CD4-positive, alpha-beta T cell (primary cell): ENCODE results near the gene GABRA4. TPM values are rescaled to one million over a fixed set of nuclear protein-coding genes. Genes with fewer than 3 reads are reported as not detected.

Experiments used
- ATAC-seq: fragments of 200-7000 bp; cut with Tn5 transposase; one replicate; pipeline ENCODE4 v1.10.0; 2022; ENCODE audit warnings: mild to moderate bottlenecking; ENCODE audit not compliant: poor library complexity
- CTCF ChIA-PET: fragments of 350-600 bp; sonication (Branson Sonifier 250); formaldehyde crosslinking; loops from one replicate; lab custom pipeline; 2021; ENCODE audit warnings: antibody characterized with exemption, inconsistent platforms; lab: Charles Lee
- POLR2A ChIA-PET: fragments of 350-600 bp; sonication (Branson Sonifier 250); formaldehyde crosslinking; loops from one replicate; lab custom pipeline; 2021; ENCODE audit warnings: antibody characterized with exemption, inconsistent platforms; lab: Charles Lee
- DNase-seq, 14 experiments: peaks; one replicate each; pipeline ENCODE4 v3.0.0-alpha.2; 2013 to 2020; ENCODE audit warnings: mixed read lengths in 2 of 14
- H3K27ac ChIP-seq, 2 donors: one replicate each; pipeline versions ENCODE4 v1.5.1 to v1.7.0; 2013; ENCODE audit warnings: low read length in 2 of 2, low read depth in 1 of 2, mild to moderate bottlenecking in 1 of 2
- H3K27me3 ChIP-seq, 2 experiments: 1 replicate in 1 of 2; 2 replicates in 1 of 2; pipeline versions ENCODE4 v1.6.1 to v1.7.0; 2013; ENCODE audit warnings: low read length in 2 of 2, control low read depth in 1 of 2, mild to moderate bottlenecking in 1 of 2, moderate library complexity in 1 of 2; ENCODE audit not compliant: insufficient read depth in 2 of 2, control insufficient read depth in 1 of 2
- H3K36me3 ChIP-seq: one replicate; pipeline ENCODE4 v1.6.1; 2013; ENCODE audit warnings: low read length, control low read depth; ENCODE audit not compliant: insufficient read depth
- H3K4me1 ChIP-seq: one replicate; pipeline ENCODE4 v1.6.1; 2013; ENCODE audit warnings: low read length, control low read depth; ENCODE audit not compliant: insufficient read depth
- H3K4me3 ChIP-seq: one replicate; pipeline ENCODE4 v1.5.1; 2013; ENCODE audit warnings: mild to moderate bottlenecking, low read length, moderate library complexity
- H3K9me3 ChIP-seq, 2 experiments: 1 replicate in 1 of 2; 2 replicates in 1 of 2; pipeline versions ENCODE4 v1.6.1 to v1.7.0; 2013; ENCODE audit warnings: low read length in 2 of 2, mild to moderate bottlenecking in 2 of 2, control low read depth in 1 of 2, moderate library complexity in 1 of 2; ENCODE audit not compliant: control insufficient read depth in 1 of 2, insufficient read depth in 1 of 2
- H3K27ac Mint-ChIP-seq: one replicate; pipeline ENCODE4 v1.8.0; 2020; ENCODE audit warnings: mixed read lengths
- H3K27me3 Mint-ChIP-seq: one replicate; pipeline ENCODE4 v1.8.0; 2021; ENCODE audit warnings: mixed read lengths
- H3K36me3 Mint-ChIP-seq: one replicate; pipeline ENCODE4 v1.8.0; 2021; ENCODE audit warnings: low read depth, mixed read lengths
- H3K4me1 Mint-ChIP-seq: one replicate; pipeline ENCODE4 v1.8.0; 2021; ENCODE audit warnings: low read depth, mixed read lengths
- H3K4me3 Mint-ChIP-seq: one replicate; pipeline ENCODE4 v1.8.0; 2020; ENCODE audit warnings: mild to moderate bottlenecking, mixed read lengths
- H3K9me3 Mint-ChIP-seq: one replicate; pipeline ENCODE4 v1.8.0; 2020; ENCODE audit warnings: mixed read lengths
- intact Hi-C, 2 experiments: fragments of 100-400 bp; cut with DNase I in 1 of 2; cut with micrococcal nuclease in 1 of 2; formaldehyde crosslinking; loops; one replicate each; pipeline versions ENCODE4 v1.15.1 to v1.9.0; 2023 to 2025; cut with DNase I, micrococcal nuclease
- total RNA-seq, 174 experiments: library from RNA in 2 of 174; stranded (reverse) in 2 of 174; gene quantifications; one replicate each; pipeline ENCODE4 v1.2.3 and lab custom pipeline; 2021 to 2026
- TF ChIP-seq, protein P1 (sequence below): fragments of 200-600 bp; IDR thresholded peaks from one replicate; pipeline ENCODE4 v1.8.0; 2022; ENCODE audit warnings: antibody characterized with exemption, mild to moderate bottlenecking

GABRA4 gene
- total RNA-seq, 2 experiments from 2014 or later = not detected

DNA sequence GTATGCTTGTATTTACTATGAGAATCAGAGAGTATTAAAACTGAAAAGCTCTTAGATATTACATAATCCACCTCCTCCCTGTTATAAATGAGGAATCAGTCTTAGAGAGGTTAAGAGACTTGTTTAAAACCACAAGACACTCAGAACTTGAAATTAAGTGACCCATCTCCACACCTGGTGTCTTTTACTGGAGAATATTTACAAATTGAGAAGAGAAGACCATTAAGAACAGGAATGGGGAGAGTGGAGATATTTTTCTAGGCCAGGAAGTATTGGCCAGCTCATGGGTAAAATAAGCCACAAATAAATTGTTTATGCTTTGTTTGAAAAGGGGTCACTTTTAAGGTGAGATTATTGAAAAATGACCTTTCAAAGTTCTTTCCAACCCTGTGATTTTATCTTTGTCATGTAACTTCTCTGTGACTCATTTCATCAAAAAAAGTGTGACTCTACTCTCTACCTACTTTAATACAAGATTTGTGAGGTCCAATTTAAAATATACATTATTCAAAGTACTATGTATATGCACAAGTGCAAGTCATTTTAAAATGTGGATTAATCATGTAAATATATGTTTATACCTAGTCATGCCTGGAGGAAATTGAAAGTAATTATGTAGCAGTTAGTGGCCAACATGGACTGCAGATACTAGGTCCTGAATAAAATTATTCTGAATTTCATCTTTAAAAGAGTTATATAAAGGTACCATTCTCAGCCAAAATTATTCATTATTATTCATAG is 68.4 kb downstream of the GABRA4 start:
- no peaks in the 10 kb centered on the region for H3K4me1 ChIP-seq
- no peaks in the 10 kb centered on the region for H3K9me3 ChIP-seq
- no peak for ATAC-seq
- Mint-ChIP-seq H3K4me3 (no peak overlapping the region), H3K27ac (no peak overlapping the region), H3K36me3 (no peaks in the 10 kb centered on the region), H3K9me3 (no peaks in the 10 kb centered on the region), H3K27me3 (peaks cover 5% of the 10 kb centered on the region), H3K4me1 (no peaks in the 10 kb centered on the region)
- intact Hi-C loops = no loop called here
- POLR2A ChIA-PET = no interaction called here
- CTCF ChIA-PET = no interaction called here
- TF ChIP-seq, protein P1, sequence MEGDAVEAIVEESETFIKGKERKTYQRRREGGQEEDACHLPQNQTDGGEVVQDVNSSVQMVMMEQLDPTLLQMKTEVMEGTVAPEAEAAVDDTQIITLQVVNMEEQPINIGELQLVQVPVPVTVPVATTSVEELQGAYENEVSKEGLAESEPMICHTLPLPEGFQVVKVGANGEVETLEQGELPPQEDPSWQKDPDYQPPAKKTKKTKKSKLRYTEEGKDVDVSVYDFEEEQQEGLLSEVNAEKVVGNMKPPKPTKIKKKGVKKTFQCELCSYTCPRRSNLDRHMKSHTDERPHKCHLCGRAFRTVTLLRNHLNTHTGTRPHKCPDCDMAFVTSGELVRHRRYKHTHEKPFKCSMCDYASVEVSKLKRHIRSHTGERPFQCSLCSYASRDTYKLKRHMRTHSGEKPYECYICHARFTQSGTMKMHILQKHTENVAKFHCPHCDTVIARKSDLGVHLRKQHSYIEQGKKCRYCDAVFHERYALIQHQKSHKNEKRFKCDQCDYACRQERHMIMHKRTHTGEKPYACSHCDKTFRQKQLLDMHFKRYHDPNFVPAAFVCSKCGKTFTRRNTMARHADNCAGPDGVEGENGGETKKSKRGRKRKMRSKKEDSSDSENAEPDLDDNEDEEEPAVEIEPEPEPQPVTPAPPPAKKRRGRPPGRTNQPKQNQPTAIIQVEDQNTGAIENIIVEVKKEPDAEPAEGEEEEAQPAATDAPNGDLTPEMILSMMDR = no peak
- H3K27me3 ChIP-seq = no peaks in the 10 kb centered on the region
- no peak for DNase-seq
- H3K27ac ChIP-seq = no peak overlapping the region
- no peaks in the 10 kb centered on the region for H3K36me3 ChIP-seq
- no peak overlapping the region for H3K4me3 ChIP-seq

DNA sequence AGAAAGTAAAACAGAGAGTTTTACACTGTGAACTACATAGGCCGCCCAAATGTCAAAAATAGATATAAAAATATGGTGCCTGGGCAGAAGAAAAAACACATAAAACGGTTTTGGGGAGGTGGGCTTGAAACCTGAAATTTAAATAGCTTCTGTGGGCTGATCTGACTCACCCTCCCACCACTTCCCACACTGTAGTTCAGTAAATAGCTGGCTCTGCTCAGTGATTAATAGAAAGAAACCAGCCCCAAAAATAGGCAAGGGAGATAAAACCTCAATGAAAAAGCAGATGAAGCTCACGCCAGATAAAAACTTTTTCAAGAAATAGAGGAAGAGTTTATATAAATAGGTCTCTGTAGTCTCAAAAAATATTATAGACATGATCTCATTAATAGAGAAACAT is 71.2 kb downstream of the GABRA4 start:
- Mint-ChIP-seq H3K4me3 (no peak overlapping the region), H3K4me1 (no peaks in the 10 kb centered on the region), H3K27ac (no peak overlapping the region), H3K36me3 (no peaks in the 10 kb centered on the region), H3K27me3 (peaks cover under 1% of the 10 kb centered on the region), H3K9me3 (no peaks in the 10 kb centered on the region)
- ATAC-seq (no peak), DNase-seq (no peak)
- intact Hi-C loops = no loop called here
- no peaks in the 10 kb centered on the region for H3K4me1 ChIP-seq
- no peaks in the 10 kb centered on the region for H3K9me3 ChIP-seq
- no peaks in the 10 kb centered on the region for H3K36me3 ChIP-seq
- POLR2A ChIA-PET = no interaction called here
- TF ChIP-seq, protein P1 = no peak
- CTCF ChIA-PET = no interaction called here
- no peaks in the 10 kb centered on the region for H3K27me3 ChIP-seq
- H3K27ac ChIP-seq = no peak overlapping the region
- H3K4me3 ChIP-seq = no peak overlapping the region

DNA sequence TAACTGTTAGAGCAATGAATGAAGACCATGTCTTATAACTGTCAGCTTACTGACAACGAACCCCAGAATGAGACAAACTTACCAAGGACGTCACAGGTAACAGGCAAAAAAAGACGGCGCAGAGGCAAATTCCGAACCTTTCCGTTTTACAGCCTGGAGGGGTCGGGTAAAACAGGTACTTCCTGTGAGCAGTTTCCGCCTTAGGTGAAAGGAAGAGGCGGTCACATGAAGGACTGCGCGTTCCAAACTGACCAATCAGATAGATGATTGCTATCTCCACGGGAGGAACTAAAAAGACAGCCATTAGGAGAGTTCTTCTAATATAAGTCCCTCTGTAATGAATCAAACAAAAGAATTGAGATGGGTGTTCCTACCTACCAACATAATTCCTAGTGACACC is 84.3 kb downstream of the GABRA4 start, which contains the start of gene COX7B2:
TSS of gene COX7B2 (minus strand) at position 168 of the 400 bp plus-strand sequence. CDS start 174,053 bp downstream, outside the sequence.
- no peaks in the 10 kb centered on the region for H3K9me3 ChIP-seq
- ChIA-PET CTCF (no interaction called here), POLR2A (no interaction called here)
- intact Hi-C loops = no loop called here
- H3K27ac Mint-ChIP-seq = no peak within 1 kb of the TSS
- H3K27ac ChIP-seq = no peak within 1 kb of the TSS
- DNase-seq = no peak
- peaks cover 4% of the 10 kb centered on the region for H3K27me3 Mint-ChIP-seq
- no peaks in the 10 kb centered on the region for H3K36me3 ChIP-seq
- H3K4me1 ChIP-seq = no peaks in the 10 kb centered on the region
- H3K4me3 ChIP-seq = no peak within 1 kb of the TSS
- no peaks in the 10 kb centered on the region for H3K36me3 Mint-ChIP-seq
- H3K27me3 ChIP-seq = no peaks in the 10 kb centered on the region
- no peak for ATAC-seq
- TF ChIP-seq, protein P1 = no peak
- H3K4me3 Mint-ChIP-seq = no peak within 1 kb of the TSS
- H3K9me3 Mint-ChIP-seq = peaks cover 2% of the 10 kb centered on the region
- H3K4me1 Mint-ChIP-seq = no peaks in the 10 kb centered on the region
